A673 (cell line): ENCODE results near the gene RARRES2. TPM values are rescaled to one million over a fixed set of nuclear protein-coding genes. Genes with fewer than 3 reads are reported as not detected.
"Not testable (repeated sequence)": the region's sequence is repeated elsewhere in the genome, so short reads cannot be mapped to it uniquely, and the experiment has no call there.

ENCODE experiments used
- BruUV-seq: library from RNA; stranded (reverse); fragments of 400-500 nt; replicated peaks from 2 replicates; lab custom pipeline; 2021; lab: Mats Ljungman, UMichigan
- CTCF ChIA-PET: fragments of 300-600 bp; sonication (Branson Sonifier 250); formaldehyde crosslinking; loops from one replicate; lab custom pipeline; 2022; ENCODE audit warnings: antibody characterized with exemption; lab: Charles Lee
- POLR2A ChIA-PET: fragments of 300-600 bp; sonication (Branson Sonifier 250); formaldehyde crosslinking; loops from one replicate; lab custom pipeline; 2022; ENCODE audit warnings: antibody characterized with exemption; ENCODE audit not compliant: low non-redundant PET; lab: Charles Lee
- DNase-seq: peaks from one replicate; pipeline ENCODE4 v3.0.0-alpha.2; 2015; ENCODE audit warnings: low spot score
- H3K27ac ChIP-seq: fragments of 200-600 bp; sonication (generic); 2 replicates; pipeline ENCODE4 v1.5.1; 2016; ENCODE audit warnings: mixed run types, low read depth, mild to moderate bottlenecking, mixed read lengths, antibody characterized with exemption, low read length; ENCODE audit not compliant: poor library complexity, severe bottlenecking
- H3K27me3 ChIP-seq: fragments of 200-600 bp; sonication (generic); replicated peaks from 2 replicates; pipeline ENCODE4 v1.6.1; 2017; ENCODE audit warnings: mixed run types, low read depth, mild to moderate bottlenecking, mixed read lengths, antibody characterized with exemption, low read length; ENCODE audit not compliant: insufficient read depth, poor library complexity
- H3K36me3 ChIP-seq: fragments of 200-600 bp; sonication (generic); 2 replicates; pipeline ENCODE4 v1.6.1; 2016; ENCODE audit warnings: mixed run types, mild to moderate bottlenecking, mixed read lengths, antibody characterized with exemption, low read length; ENCODE audit not compliant: insufficient read depth, poor library complexity, severe bottlenecking
- H3K4me1 ChIP-seq: fragments of 200-600 bp; sonication (generic); 2 replicates; pipeline ENCODE4 v1.6.1; 2017; ENCODE audit warnings: mixed run types, mild to moderate bottlenecking, mixed read lengths, antibody characterized with exemption, low read length; ENCODE audit not compliant: insufficient read depth, poor library complexity, severe bottlenecking
- H3K4me3 ChIP-seq: fragments of 200-600 bp; sonication (generic); 2 replicates; pipeline ENCODE4 v1.5.1; 2016; ENCODE audit warnings: low read depth, mixed run types, mild to moderate bottlenecking, mixed read lengths, low read length; ENCODE audit not compliant: poor library complexity, severe bottlenecking
- H3K9me3 ChIP-seq: fragments of 200-600 bp; sonication (generic); 2 replicates; pipeline ENCODE4 v1.6.1; 2016; ENCODE audit warnings: mixed run types, low read depth, mild to moderate bottlenecking, mixed read lengths, antibody characterized with exemption, low read length; ENCODE audit not compliant: poor library complexity, severe bottlenecking
- EZH2 ChIP-seq: fragments of 200-600 bp; sonication (generic); IDR thresholded peaks from 2 replicates; pipeline ENCODE4 v1.6.1; 2017; ENCODE audit warnings: borderline replicate concordance, low read depth, mild to moderate bottlenecking, mixed read lengths, antibody characterized with exemption, low read length; ENCODE audit not compliant: poor library complexity, severe bottlenecking
- intact Hi-C: fragments of 100-400 bp; cut with micrococcal nuclease; formaldehyde crosslinking; loops from one replicate; pipeline ENCODE4 v1.10.0; 2022; ENCODE audit not compliant: unreplicated experiment
- total RNA-seq: library from RNA; stranded (reverse); gene quantifications from 2 replicates; pipeline ENCODE4 v1.2.3, GENCODE V29; 2021
- TF ChIP-seq, protein P1 (sequence below): fragments of 300-800, 200-600 bp; sonication (generic); conservative IDR thresholded peaks from 2 replicates; pipeline ENCODE4 v1.5.1; 2017; ENCODE audit warnings: low read depth, mild to moderate bottlenecking, antibody characterized with exemption, low read length, moderate library complexity, mixed read lengths

Gene RARRES2
- total RNA-seq, 1 experiment from 2014 or later = not detected

- Histone ChIP-seq H3K27ac (no peak overlapping the region), H3K27me3 (no peaks in the 10 kb centered on the region), H3K4me1 (peaks cover 21% of the 10 kb centered on the region), H3K9me3 (no peaks in the 10 kb centered on the region), H3K4me3 (no peak overlapping the region), H3K36me3 (no peaks in the 10 kb centered on the region)
- POLR2A ChIA-PET = interaction anchor here (0.6 kb wide), 1 partner anchor 60 kb away, joined by 3 read pairs; no protein-coding TSS in a partner anchor
- BruUV-seq = no TSS peak
- DNase-seq = peak; percentile 86
- CTCF ChIA-PET = no interaction called here
- TF ChIP-seq, protein P1, sequence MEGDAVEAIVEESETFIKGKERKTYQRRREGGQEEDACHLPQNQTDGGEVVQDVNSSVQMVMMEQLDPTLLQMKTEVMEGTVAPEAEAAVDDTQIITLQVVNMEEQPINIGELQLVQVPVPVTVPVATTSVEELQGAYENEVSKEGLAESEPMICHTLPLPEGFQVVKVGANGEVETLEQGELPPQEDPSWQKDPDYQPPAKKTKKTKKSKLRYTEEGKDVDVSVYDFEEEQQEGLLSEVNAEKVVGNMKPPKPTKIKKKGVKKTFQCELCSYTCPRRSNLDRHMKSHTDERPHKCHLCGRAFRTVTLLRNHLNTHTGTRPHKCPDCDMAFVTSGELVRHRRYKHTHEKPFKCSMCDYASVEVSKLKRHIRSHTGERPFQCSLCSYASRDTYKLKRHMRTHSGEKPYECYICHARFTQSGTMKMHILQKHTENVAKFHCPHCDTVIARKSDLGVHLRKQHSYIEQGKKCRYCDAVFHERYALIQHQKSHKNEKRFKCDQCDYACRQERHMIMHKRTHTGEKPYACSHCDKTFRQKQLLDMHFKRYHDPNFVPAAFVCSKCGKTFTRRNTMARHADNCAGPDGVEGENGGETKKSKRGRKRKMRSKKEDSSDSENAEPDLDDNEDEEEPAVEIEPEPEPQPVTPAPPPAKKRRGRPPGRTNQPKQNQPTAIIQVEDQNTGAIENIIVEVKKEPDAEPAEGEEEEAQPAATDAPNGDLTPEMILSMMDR = no peak
- no peak for TF ChIP-seq EZH2
- intact Hi-C loops = no loop called here
Measured at GRCh38 chr7:150317748-150318444, 23.5 kb downstream of the RARRES2 start.

- H3K36me3 ChIP-seq, POLR2A ChIA-PET, BruUV-seq, H3K27ac ChIP-seq, H3K27me3 ChIP-seq, CTCF ChIA-PET, H3K4me3 ChIP-seq, intact Hi-C loops, H3K9me3 ChIP-seq: not testable (repeated sequence)
- peaks cover 17% of the 10 kb centered on the region for H3K4me1 ChIP-seq
- DNase-seq = peak; percentile 49
Measured at GRCh38 chr7:150316987-150317386, 24.4 kb downstream of the RARRES2 start.

GRCh38 chr7:150314639-150315239 lies 26.7 kb downstream of the RARRES2 start:
- no peak for TF ChIP-seq EZH2
- TF ChIP-seq, protein P1 = no peak
- BruUV-seq = no TSS peak

More at GRCh38 chr7:150314639-150315239, 26.7 kb downstream of the RARRES2 start:
- no peak for DNase-seq
- intact Hi-C loops = no loop called here
- Histone ChIP-seq H3K27me3 (no peaks in the 10 kb centered on the region), H3K4me3 (no peak overlapping the region), H3K27ac (no peak overlapping the region), H3K9me3 (no peaks in the 10 kb centered on the region), H3K36me3 (no peaks in the 10 kb centered on the region), H3K4me1 (peaks cover 16% of the 10 kb centered on the region)
- ChIA-PET CTCF (interaction anchor here (0.6 kb wide), 2 partner anchors 52 to 1153 kb away, joined by 3 to 4 read pairs; no protein-coding TSS in a partner anchor), POLR2A (no interaction called here)
